Effector memory CD8-positive, alpha-beta T cell (primary cell): ENCODE results near the gene CNTN6.

ENCODE experiments used
- ATAC-seq: fragments of 150-1000 bp; cut with Tn5 transposase; replicated peaks from 2 replicates; pipeline ENCODE4 v1.10.0; 2021; ENCODE audit warnings: mild to moderate bottlenecking, moderate library complexity
- DNase-seq, 3 experiments: peaks; one replicate each; pipeline ENCODE4 v3.0.0; 2021
- H3K27ac Mint-ChIP-seq, 2 donors: one replicate each; pipeline ENCODE4 v1.8.0; 2022; ENCODE audit warnings: mild to moderate bottlenecking in 2 of 2, mixed read lengths in 2 of 2, moderate library complexity in 2 of 2
- H3K27me3 Mint-ChIP-seq, 2 donors: one replicate each; pipeline ENCODE4 v1.8.0; 2022; ENCODE audit warnings: mixed read lengths in 2 of 2
- H3K36me3 Mint-ChIP-seq: one replicate; pipeline ENCODE4 v1.8.0; 2022; ENCODE audit warnings: mild to moderate bottlenecking, moderate library complexity, mixed read lengths; ENCODE audit not compliant: insufficient read depth
- H3K4me1 Mint-ChIP-seq, 2 donors: one replicate each; pipeline ENCODE4 v1.8.0; 2022; ENCODE audit warnings: low read depth in 2 of 2, mixed read lengths in 2 of 2
- H3K4me3 Mint-ChIP-seq, 2 donors: one replicate each; pipeline ENCODE4 v1.8.0; 2022; ENCODE audit warnings: mild to moderate bottlenecking in 2 of 2, mixed read lengths in 2 of 2, moderate library complexity in 2 of 2
- H3K9me3 Mint-ChIP-seq, 2 donors: one replicate each; pipeline ENCODE4 v1.8.0; 2022; ENCODE audit warnings: mixed read lengths in 2 of 2

Gene CNTN6

GRCh38 chr3:1191026-1191425, 98.2 kb downstream of the CNTN6 start:
- Mint-ChIP-seq H3K27me3 (no peaks in the 10 kb centered on the region), H3K9me3 (peaks cover 14 to 18% of the 10 kb centered on the region in 2 donors), H3K4me1 (no peaks in the 10 kb centered on the region), H3K4me3 (no peak overlapping the region), H3K27ac (no peak overlapping the region), H3K36me3 (no peaks in the 10 kb centered on the region)
- ATAC-seq (no peak), DNase-seq (no peak)

- Mint-ChIP-seq H3K27ac (no peak overlapping the region), H3K4me3 (no peak overlapping the region), H3K4me1 (no peaks in the 10 kb centered on the region), H3K27me3 (no peaks in the 10 kb centered on the region), H3K9me3 (peaks cover 8 to 9% of the 10 kb centered on the region in 2 donors), H3K36me3 (no peaks in the 10 kb centered on the region)
- ATAC-seq: no peak
- no peak for DNase-seq
Observed at GRCh38 chr3:1195947-1196346, 103.1 kb downstream of the CNTN6 start.

GRCh38 chr3:1197051-1197450, 104.2 kb downstream of the CNTN6 start:
- no peak overlapping the region for H3K27ac Mint-ChIP-seq
- H3K9me3 Mint-ChIP-seq: peaks cover 8 to 10% of the 10 kb centered on the region in 2 donors
- ATAC-seq (no peak), DNase-seq (no peak)
- no peaks in the 10 kb centered on the region for H3K4me1 Mint-ChIP-seq
- H3K36me3 Mint-ChIP-seq: no peaks in the 10 kb centered on the region
- H3K27me3 Mint-ChIP-seq: no peaks in the 10 kb centered on the region
- no peak overlapping the region for H3K4me3 Mint-ChIP-seq

GRCh38 chr3:1200371-1200770, 107.5 kb downstream of the CNTN6 start:
- Mint-ChIP-seq H3K27ac (no peak overlapping the region), H3K36me3 (no peaks in the 10 kb centered on the region), H3K27me3 (no peaks in the 10 kb centered on the region), H3K4me1 (no peaks in the 10 kb centered on the region), H3K9me3 (peaks cover 1 to 8% of the 10 kb centered on the region in 2 donors), H3K4me3 (no peak overlapping the region)
- DNase-seq (no peak), ATAC-seq (no peak)

- ATAC-seq (no peak), DNase-seq (no peak)
- peaks cover 0 to 3% of the 10 kb centered on the region in 2 donors for H3K9me3 Mint-ChIP-seq
- H3K36me3 Mint-ChIP-seq: no peaks in the 10 kb centered on the region
- H3K4me1 Mint-ChIP-seq: no peaks in the 10 kb centered on the region
- H3K27me3 Mint-ChIP-seq: no peaks in the 10 kb centered on the region
- H3K27ac Mint-ChIP-seq: no peak overlapping the region
- H3K4me3 Mint-ChIP-seq: no peak overlapping the region
Observed at GRCh38 chr3:1207904-1208303, 115.1 kb downstream of the CNTN6 start.

GRCh38 chr3:1214933-1215332, 122.1 kb downstream of the CNTN6 start:
- Mint-ChIP-seq H3K27me3 (no peaks in the 10 kb centered on the region), H3K4me3 (no peak overlapping the region), H3K36me3 (peaks cover under 1% of the 10 kb centered on the region), H3K4me1 (no peaks in the 10 kb centered on the region), H3K27ac (no peak overlapping the region), H3K9me3 (peaks cover 14 to 15% of the 10 kb centered on the region in 2 donors)
- ATAC-seq (no peak), DNase-seq (no peak)

- Mint-ChIP-seq H3K36me3 (peaks cover 4% of the 10 kb centered on the region), H3K9me3 (peaks cover 15 to 17% of the 10 kb centered on the region in 2 donors), H3K4me1 (no peaks in the 10 kb centered on the region), H3K27ac (no peak overlapping the region), H3K4me3 (no peak overlapping the region), H3K27me3 (no peaks in the 10 kb centered on the region)
- DNase-seq: no peak
- ATAC-seq: no peak
Observed at GRCh38 chr3:1216856-1217255, 124.0 kb downstream of the CNTN6 start.

- Mint-ChIP-seq H3K27me3 (no peaks in the 10 kb centered on the region), H3K9me3 (peaks cover 12 to 20% of the 10 kb centered on the region in 2 donors), H3K27ac (no peak overlapping the region), H3K36me3 (no peaks in the 10 kb centered on the region), H3K4me3 (no peak overlapping the region), H3K4me1 (no peaks in the 10 kb centered on the region)
- ATAC-seq (no peak), DNase-seq (no peak)
Observed at GRCh38 chr3:1227111-1227510, 134.3 kb downstream of the CNTN6 start.

GRCh38 chr3:1228289-1228688, 135.5 kb downstream of the CNTN6 start:
- peaks cover 11 to 20% of the 10 kb centered on the region in 2 donors for H3K9me3 Mint-ChIP-seq
- ATAC-seq: no peak
- H3K36me3 Mint-ChIP-seq: no peaks in the 10 kb centered on the region
- no peak overlapping the region for H3K4me3 Mint-ChIP-seq
- DNase-seq: no peak
- H3K27ac Mint-ChIP-seq: no peak overlapping the region
- no peaks in the 10 kb centered on the region for H3K4me1 Mint-ChIP-seq
- no peaks in the 10 kb centered on the region for H3K27me3 Mint-ChIP-seq

GRCh38 chr3:1230920-1231319, 138.1 kb downstream of the CNTN6 start:
- Mint-ChIP-seq H3K9me3 (peaks cover 8 to 13% of the 10 kb centered on the region in 2 donors), H3K4me1 (no peaks in the 10 kb centered on the region), H3K4me3 (no peak overlapping the region), H3K36me3 (no peaks in the 10 kb centered on the region), H3K27me3 (no peaks in the 10 kb centered on the region), H3K27ac (no peak overlapping the region)
- ATAC-seq (no peak), DNase-seq (no peak)

- no peaks in the 10 kb centered on the region for H3K36me3 Mint-ChIP-seq
- H3K9me3 Mint-ChIP-seq: peaks cover 8 to 13% of the 10 kb centered on the region in 2 donors
- no peak for DNase-seq
- no peak overlapping the region for H3K27ac Mint-ChIP-seq
- no peak for ATAC-seq
- H3K4me1 Mint-ChIP-seq: no peaks in the 10 kb centered on the region
- no peaks in the 10 kb centered on the region for H3K27me3 Mint-ChIP-seq
- no peak overlapping the region for H3K4me3 Mint-ChIP-seq
Observed at GRCh38 chr3:1232276-1232675, 139.5 kb downstream of the CNTN6 start.

GRCh38 chr3:1235526-1236120, 142.8 kb downstream of the CNTN6 start:
- Mint-ChIP-seq H3K27ac (no peak overlapping the region), H3K4me1 (no peaks in the 10 kb centered on the region), H3K27me3 (no peaks in the 10 kb centered on the region), H3K4me3 (no peak overlapping the region), H3K36me3 (no peaks in the 10 kb centered on the region), H3K9me3 (peaks cover 17 to 30% of the 10 kb centered on the region in 2 donors)
- no peak for ATAC-seq
- DNase-seq: no peak

- Mint-ChIP-seq H3K27ac (no peak overlapping the region), H3K4me1 (no peaks in the 10 kb centered on the region), H3K27me3 (no peaks in the 10 kb centered on the region), H3K36me3 (no peaks in the 10 kb centered on the region), H3K4me3 (no peak overlapping the region), H3K9me3 (peaks cover 16 to 25% of the 10 kb centered on the region in 2 donors)
- DNase-seq (no peak), ATAC-seq (no peak)
Observed at GRCh38 chr3:1251282-1252060, 158.6 kb downstream of the CNTN6 start.

- Mint-ChIP-seq H3K27ac (no peak overlapping the region), H3K4me1 (no peaks in the 10 kb centered on the region), H3K36me3 (no peaks in the 10 kb centered on the region), H3K27me3 (no peaks in the 10 kb centered on the region), H3K9me3 (peaks cover 16 to 25% of the 10 kb centered on the region in 2 donors), H3K4me3 (no peak overlapping the region)
- DNase-seq: no peak
- ATAC-seq: no peak
Observed at GRCh38 chr3:1252061-1252430, 159.2 kb downstream of the CNTN6 start.
